Fibroblast of skin of back (primary cell): ENCODE data around the gene DENND4C.
"Not testable (repeated sequence)": the region's sequence is repeated elsewhere in the genome, so short reads cannot be mapped to it uniquely, and the experiment has no call there.

ENCODE experiments used
- DNase-seq: peaks from one replicate; pipeline ENCODE4 v3.0.0-alpha.2; 2013

DENND4C gene

DNA sequence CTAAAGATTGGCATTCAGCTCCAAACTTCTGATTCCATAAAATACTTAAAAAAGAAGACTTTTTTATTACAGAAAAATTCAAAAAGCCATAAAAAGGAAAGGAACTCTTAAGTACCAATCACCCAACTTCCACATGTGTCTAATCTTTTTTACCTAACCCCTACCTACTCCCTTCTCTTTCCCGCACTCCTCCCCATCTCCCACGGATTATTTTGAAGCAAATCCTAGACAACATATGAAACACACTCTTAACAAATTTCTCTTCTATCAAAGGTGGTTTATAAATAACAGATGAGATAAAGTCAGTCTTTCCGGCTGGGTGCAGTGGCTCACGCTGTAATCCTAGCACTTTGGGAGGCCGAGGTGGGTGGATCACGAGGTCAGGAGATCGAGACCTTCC is 5.9 kb upstream of the DENND4C start:
- DNase-seq = no peak

DNA sequence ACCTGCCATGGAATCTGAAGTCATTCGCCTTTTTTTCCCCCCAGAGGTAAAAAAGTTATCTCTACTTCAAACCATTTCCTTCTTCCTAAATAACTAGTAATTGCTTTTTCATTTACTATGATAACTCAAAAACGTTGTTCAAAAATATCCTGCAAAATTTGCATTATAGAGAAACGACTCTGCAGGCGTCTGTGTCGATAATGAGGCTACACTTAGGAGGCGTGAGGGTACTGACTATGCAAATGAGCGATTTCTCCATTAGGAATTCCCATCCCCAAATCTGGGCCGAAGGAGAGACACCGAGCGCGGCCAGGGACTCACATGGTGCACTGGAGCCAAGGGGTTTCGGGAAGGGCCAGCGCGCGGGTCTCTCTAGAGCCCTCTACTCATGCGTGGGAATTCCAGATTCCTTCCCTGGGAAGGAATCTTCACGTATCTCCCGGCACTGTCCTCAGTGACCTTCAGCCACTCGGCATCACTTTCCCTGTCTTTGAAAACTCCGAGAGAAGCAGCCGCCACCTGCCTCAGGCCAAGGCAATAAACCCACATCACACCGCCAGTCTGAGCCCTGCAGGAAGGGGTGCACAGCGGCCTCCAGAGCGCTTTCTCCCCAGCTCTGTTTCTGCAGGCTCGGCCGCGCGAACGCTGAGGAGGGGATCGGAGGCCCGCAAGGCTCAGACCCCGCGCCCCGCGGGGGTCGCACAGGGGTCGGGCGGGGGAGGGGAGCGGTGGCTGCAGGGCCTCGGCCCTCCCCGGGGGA is 718 bp upstream of the DENND4C start:
- DNase-seq = no peak

DNA sequence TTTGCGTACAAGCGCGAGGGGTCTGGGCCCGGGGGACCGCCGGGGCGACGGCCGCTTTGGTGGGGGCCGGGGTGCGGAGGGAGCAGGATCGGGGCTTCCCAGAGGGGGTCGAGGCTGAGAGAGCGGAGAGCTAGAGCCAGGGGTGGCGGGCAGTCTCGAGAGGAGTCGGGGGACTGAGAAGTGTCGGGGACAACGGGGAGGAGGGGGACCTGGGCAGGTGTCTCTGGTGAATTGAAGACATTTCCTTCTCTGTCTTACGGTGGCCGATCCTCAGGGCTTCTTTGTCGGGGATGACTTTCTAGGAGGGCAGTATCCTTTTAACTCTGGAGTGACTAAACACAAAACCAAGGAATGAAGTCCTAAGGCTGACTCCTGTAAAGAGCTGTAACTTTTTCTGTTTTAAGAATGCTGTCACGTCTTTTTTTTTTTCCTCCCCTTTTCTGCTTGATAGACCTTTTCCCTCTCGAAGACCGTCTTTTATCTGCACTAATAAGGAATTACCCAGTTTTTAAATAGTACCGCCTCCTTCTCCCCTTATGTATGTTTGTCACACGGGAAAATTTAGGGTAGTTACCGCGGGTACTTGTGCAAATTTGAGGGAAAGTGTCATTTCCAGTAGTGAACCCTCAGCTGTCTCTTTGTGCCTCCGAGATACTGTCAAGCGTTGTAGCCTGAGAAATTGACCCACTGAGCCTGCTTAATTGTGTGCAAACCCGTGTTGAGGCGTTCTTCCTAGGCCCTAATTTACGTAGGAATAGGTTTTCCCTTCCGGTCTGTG is 822 bp downstream of the DENND4C start:
- DNase-seq = peak; percentile 30

GRCh38 chr9:19231904-19232822 is 1.7 kb downstream of the DENND4C start:
- DNase-seq = no peak

DNA sequence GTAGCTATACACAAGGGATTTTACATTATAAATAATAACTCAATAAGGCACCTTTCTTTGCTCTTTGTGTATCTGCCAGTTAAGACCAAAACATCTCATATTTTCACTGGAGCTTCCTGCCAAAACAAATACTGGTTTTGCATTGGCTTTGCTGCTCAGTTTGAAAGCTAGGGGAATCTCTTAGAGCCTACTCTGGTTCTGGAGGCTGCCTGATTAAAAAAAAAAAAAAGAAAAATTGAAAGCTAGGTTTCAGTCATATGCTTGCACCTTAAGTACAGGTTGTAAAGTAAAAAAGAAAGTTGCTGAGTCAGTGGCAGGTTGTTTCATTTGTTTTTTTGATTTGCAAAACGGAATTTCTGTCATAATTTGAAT is 2.3 kb downstream of the DENND4C start:
- peak; percentile 55 for DNase-seq

GRCh38 chr9:19233344-19233743 is 2.9 kb downstream of the DENND4C start:
- DNase-seq = no peak

DNA sequence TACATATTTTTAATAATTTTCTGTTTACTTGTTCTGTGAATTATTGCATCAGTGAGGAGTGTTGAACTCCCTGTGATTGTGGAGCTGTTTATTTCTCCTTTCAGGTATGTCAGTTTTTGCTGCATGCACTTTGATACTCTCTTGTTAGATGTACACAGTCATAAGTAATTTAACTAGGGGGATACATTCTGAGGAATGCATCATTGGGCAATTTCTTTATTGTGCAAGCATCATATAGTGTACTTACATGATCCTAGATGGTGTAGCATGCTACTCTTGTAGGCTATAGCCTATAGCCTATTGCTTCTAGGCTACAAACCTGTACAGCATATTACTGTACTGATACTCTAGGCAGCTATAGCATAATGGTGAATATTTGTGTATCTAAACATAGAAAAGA is 9.5 kb downstream of the DENND4C start:
- no peak for DNase-seq

- DNase-seq = no peak
Measured at GRCh38 chr9:19241728-19242127, 11.2 kb downstream of the DENND4C start.

- DNase-seq = no peak
Measured at GRCh38 chr9:19243366-19244033, 13.0 kb downstream of the DENND4C start.

- no peak for DNase-seq
Measured at GRCh38 chr9:19246891-19247290, 16.4 kb downstream of the DENND4C start.

- DNase-seq = no peak
Measured at GRCh38 chr9:19247420-19247819, 16.9 kb downstream of the DENND4C start.

GRCh38 chr9:19250346-19250745 is 19.9 kb downstream of the DENND4C start:
- DNase-seq = not testable (repeated sequence)

DNA sequence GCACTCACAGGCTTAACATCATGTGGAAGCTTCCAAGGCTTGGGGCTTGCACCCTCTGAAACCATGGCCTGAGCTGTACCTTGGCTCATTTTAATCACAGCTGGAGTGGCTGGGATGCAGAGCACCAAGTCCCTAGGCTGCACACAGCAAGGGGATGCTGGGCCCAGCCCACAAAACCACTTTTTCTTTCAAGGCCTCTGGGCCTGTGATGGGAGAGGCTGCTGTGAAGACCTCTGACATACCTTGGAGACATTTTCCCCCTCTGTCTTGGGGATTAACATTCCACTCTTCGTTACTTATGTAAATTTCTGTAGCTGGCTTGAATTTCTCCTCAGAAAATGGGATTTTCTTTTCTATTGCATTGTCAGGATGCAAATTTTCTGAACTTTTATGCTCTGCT is 20.7 kb downstream of the DENND4C start:
- not testable (repeated sequence) for DNase-seq

GRCh38 chr9:19251622-19252021 is 21.1 kb downstream of the DENND4C start:
- not testable (repeated sequence) for DNase-seq

- DNase-seq = no peak
Measured at GRCh38 chr9:19252174-19252884, 21.8 kb downstream of the DENND4C start.

- DNase-seq = no peak
Measured at GRCh38 chr9:19252885-19253219, 22.4 kb downstream of the DENND4C start.

DNA sequence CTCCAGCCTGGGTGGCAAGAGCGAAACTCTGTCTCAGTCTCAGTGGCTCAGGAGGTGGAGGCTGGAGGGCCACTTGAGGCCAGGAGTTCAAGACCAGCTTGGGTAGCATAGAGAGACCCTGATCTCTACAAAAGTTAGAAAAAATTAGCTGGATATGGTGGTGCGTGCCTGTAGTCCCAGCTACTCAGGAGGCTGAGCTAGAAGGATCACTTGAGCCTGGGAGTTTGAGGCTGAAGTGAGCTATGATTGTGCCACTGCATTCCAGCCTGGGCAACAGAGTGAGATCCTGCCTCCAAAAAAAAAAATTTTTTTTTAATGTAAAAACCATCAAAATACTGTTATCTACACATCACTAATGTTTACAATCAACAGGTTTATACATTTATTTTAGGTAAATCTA is 24.6 kb downstream of the DENND4C start:
- no peak for DNase-seq

- no peak for DNase-seq
Measured at GRCh38 chr9:19255821-19256220, 25.3 kb downstream of the DENND4C start.

DNA sequence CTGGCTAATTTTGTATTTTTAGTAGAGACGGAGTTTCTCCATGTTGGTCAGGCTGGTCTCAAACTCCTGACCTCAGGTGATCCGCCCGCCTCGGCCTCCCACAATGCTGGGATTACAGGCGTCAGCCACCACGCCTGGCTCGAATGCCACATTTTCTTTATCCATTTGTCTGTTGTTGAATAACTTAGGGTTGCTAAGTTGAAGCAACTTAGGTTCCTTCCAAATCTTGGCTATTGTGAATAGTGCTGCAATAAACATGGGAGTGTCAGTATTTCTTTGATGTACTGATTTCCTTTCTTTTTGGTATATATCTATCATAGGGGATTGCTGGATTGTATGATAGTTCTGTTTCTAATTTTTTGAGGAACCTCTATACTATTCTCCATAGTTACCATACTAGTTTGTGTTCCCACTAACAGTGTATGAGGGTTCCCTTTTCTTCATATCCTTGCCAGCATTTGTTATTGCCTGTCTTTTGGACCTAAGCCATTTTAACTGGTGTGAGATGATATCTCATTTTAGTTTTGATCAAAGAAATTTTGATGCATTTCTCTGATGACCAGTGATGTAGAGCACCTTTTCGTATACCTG is 29.3 kb downstream of the DENND4C start:
- DNase-seq = not testable (repeated sequence)

DNA sequence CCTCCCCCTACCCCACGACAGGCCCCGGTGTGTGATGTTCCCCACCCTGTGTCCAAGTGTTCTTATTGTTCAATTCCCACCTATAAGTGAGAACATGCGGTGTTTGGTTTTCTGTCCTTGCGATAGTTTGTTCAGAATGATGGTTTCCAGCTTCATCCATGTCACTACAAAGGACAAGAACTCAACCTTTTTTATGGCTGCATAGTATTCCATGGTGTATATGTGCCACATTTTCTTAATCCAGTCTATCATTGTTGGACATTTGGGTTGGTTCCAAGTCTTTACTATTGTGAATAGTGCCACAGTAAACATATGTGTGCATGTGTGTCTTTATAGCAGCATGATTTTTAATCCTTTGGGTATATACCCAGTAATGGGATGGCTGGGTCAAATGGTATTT is 35.1 kb downstream of the DENND4C start:
- DNase-seq = not testable (repeated sequence)

GRCh38 chr9:19266778-19267384 is 36.4 kb downstream of the DENND4C start:
- DNase-seq = not testable (repeated sequence)
